Bronchial smooth muscle cell (primary cell): ENCODE measurements around the gene THBS1. TPM values are rescaled to one million over a fixed set of nuclear protein-coding genes. Genes with fewer than 3 reads are reported as not detected.

Experiments used
- total RNA-seq: library from RNA; depleted of rRNA; stranded (reverse); fragments of >200 nt; gene quantifications from 2 replicates; pipeline ENCODE4 v1.2.1, GENCODE V29; 2014

Gene THBS1
- total RNA-seq = 703 and 791 TPM in 2 replicates

DNA sequence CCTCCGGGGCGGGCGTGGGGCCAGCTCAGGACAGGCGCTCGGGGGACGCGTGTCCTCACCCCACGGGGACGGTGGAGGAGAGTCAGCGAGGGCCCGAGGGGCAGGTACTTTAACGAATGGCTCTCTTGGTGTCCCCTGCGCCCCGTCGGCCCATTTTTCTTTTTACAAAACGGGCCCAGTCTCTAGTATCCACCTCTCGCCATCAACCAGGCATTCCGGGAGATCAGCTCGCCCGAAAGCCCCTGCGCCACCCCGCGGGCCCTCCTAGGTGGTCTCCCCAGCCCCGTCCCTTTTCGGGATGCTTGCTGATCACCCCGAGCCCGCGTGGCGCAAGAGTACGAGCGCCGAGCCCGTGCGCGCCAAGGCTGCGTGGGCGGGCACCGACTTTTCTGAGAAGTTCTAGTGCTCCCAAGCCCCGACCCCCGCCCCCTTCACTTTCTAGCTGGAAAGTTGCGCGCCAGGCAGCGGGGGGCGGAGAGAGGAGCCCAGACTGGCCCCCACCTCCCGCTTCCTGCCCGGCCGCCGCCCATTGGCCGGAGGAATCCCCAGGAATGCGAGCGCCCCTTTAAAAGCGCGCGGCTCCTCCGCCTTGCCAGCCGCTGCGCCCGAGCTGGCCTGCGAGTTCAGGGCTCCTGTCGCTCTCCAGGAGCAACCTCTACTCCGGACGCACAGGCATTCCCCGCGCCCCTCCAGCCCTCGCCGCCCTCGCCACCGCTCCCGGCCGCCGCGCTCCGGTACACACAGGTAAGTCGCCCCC, at the start of gene THBS1:
Gene THBS1, plus strand, starts transcription at position 595 of the 757 bp plus-strand sequence. CDS start 779 bp downstream, outside the sequence.

Other genes with a start within 250 kb of the THBS1 start
- 1.5 and 2.5 TPM in 2 replicates for gene FSIP1, start 201.8 kb downstream of the THBS1 start, total RNA-seq